NCI-H128 (cell line): Measurements from ENCODE around the gene SAMD8.
"Not testable (repeated sequence)": the region's sequence is repeated elsewhere in the genome, so short reads cannot be mapped to it uniquely, and the experiment has no call there.

Experiments used
- DNase-seq: peaks from one replicate; lab custom pipeline; 2025; ENCODE audit not compliant: unreplicated experiment; lab: John Stamatoyannopoulos, UW

SAMD8 gene

GRCh38 chr10:75106891-75107290 lies 4.6 kb upstream of the SAMD8 start:
- DNase-seq = not testable (repeated sequence)

GRCh38 chr10:75107756-75108683 lies 3.4 kb upstream of the SAMD8 start:
- DNase-seq = no peak

- DNase-seq = no peak
Measured at GRCh38 chr10:75108684-75109458, 2.6 kb upstream of the SAMD8 start.

GRCh38 chr10:75109459-75109778 lies 2.0 kb upstream of the SAMD8 start:
- DNase-seq = no peak

GRCh38 chr10:75110006-75110632 lies 1.3 kb upstream of the SAMD8 start:
- no peak for DNase-seq

- no peak for DNase-seq
Measured at GRCh38 chr10:75111907-75112679, 637 bp downstream of the SAMD8 start.

- no peak for DNase-seq
Measured at GRCh38 chr10:75115137-75115536, 3.7 kb downstream of the SAMD8 start.

- DNase-seq = not testable (repeated sequence)
Measured at GRCh38 chr10:75116941-75117775, 5.7 kb downstream of the SAMD8 start.

GRCh38 chr10:75117995-75118394 lies 6.5 kb downstream of the SAMD8 start:
- DNase-seq = no peak

- not testable (repeated sequence) for DNase-seq
Measured at GRCh38 chr10:75119444-75120066, 8.1 kb downstream of the SAMD8 start.

GRCh38 chr10:75121322-75121721 lies 9.9 kb downstream of the SAMD8 start:
- no peak for DNase-seq

GRCh38 chr10:75122505-75122904 lies 11.0 kb downstream of the SAMD8 start:
- DNase-seq = no peak

GRCh38 chr10:75123088-75123682 lies 11.7 kb downstream of the SAMD8 start:
- DNase-seq = no peak

- no peak for DNase-seq
Measured at GRCh38 chr10:75126277-75126676, 14.8 kb downstream of the SAMD8 start.

GRCh38 chr10:75127471-75127870 lies 16.0 kb downstream of the SAMD8 start:
- no peak for DNase-seq

GRCh38 chr10:75128985-75129384 lies 17.5 kb downstream of the SAMD8 start:
- DNase-seq = not testable (repeated sequence)

- no peak for DNase-seq
Measured at GRCh38 chr10:75129537-75129936, 18.1 kb downstream of the SAMD8 start.

GRCh38 chr10:75133701-75134100 lies 22.2 kb downstream of the SAMD8 start:
- DNase-seq = not testable (repeated sequence)

GRCh38 chr10:75136346-75136745 lies 24.9 kb downstream of the SAMD8 start:
- no peak for DNase-seq
